Stomach (tissue), 9 donors: ENCODE measurements around the gene CCDC71. TPM values are rescaled to one million over a fixed set of nuclear protein-coding genes. Genes with fewer than 3 reads are reported as not detected.

Experiments
- DNase-seq, 2 donors: peaks; one replicate each; pipeline versions ENCODE4 v3.0.0 to v3.0.0-alpha.2; 2013 to 2019
- H3K27ac ChIP-seq, 5 donors: fragments of 200-600 bp in 4 of 5; sonication (generic) in 4 of 5; one replicate each; pipeline ENCODE4 v1.5.1; 2013 to 2019; ENCODE audit warnings: mild to moderate bottlenecking in 1 of 5, moderate library complexity in 1 of 5
- H3K27me3 ChIP-seq, 3 donors: fragments of 200-600 bp; sonication (generic); one replicate each; pipeline ENCODE4 v1.5.1; 2017 to 2019; ENCODE audit warnings: mixed run types in 1 of 3
- H3K36me3 ChIP-seq, 4 donors: fragments of 200-600 bp; sonication (generic); 1 replicate in 3 of 4; 2 replicates in 1 of 4; pipeline ENCODE4 v1.5.1; 2016 to 2019
- H3K4me1 ChIP-seq, 4 donors: fragments of 200-600 bp; sonication (generic); one replicate each; pipeline ENCODE4 v1.5.1; 2016 to 2019
- H3K4me3 ChIP-seq, 4 donors: fragments of 200-600 bp; sonication (generic) in 3 of 4; one replicate each; pipeline ENCODE4 v1.5.1; 2016 to 2019; ENCODE audit warnings: mild to moderate bottlenecking in 1 of 4
- H3K9me3 ChIP-seq, 4 donors: fragments of 200-600 bp; sonication (generic); one replicate each; pipeline ENCODE4 v1.5.1; 2016 to 2019
- EP300 ChIP-seq: sonication (generic); formaldehyde crosslinking; IDR thresholded peaks from one replicate; pipeline ENCODE4 v1.6.1; 2017; ENCODE audit warnings: antibody characterized with exemption
- POLR2A ChIP-seq, 4 donors: fragments of 450-650 bp; IDR thresholded peaks; one replicate each; pipeline ENCODE4 v1.6.1; 2016; ENCODE audit warnings: antibody characterized with exemption in 4 of 4, control low read depth in 2 of 4, mild to moderate bottlenecking in 1 of 4, moderate library complexity in 1 of 4
- POLR2AphosphoS5 ChIP-seq, 3 donors: sonication (generic); formaldehyde crosslinking; IDR thresholded peaks; one replicate each; pipeline ENCODE4 v1.6.1; 2016; ENCODE audit warnings: antibody characterized with exemption in 3 of 3
- WGBS, 5 donors: extraction: QIAGEN DNeasy Blood & Tissue Kit in 3 of 5; methylation state at CpG; one replicate each; pipeline versions ENCODE4 v1.1.5 to v1.1.7; 2013 to 2018; 5-methylcytosine and 5-hydroxymethylcytosine counted together
- intact Hi-C: fragments of 100-400 bp; cut with DNase I; formaldehyde crosslinking; loops from one replicate; pipeline ENCODE4 v1.15.1; 2023; ENCODE audit warnings: low total_unique reads
- polyA plus RNA-seq, 3 donors: library from polyadenylated mRNA; stranded (reverse); fragments of 200-250 nt; gene quantifications; one replicate each; pipeline ENCODE4 v1.2.3, GENCODE V29; 2013
- total RNA-seq, 5 donors: library from RNA; depleted of rRNA; stranded (reverse); fragments of >200 nt; gene quantifications; one replicate each; pipeline versions ENCODE4 v1.1.0 to v1.2.3, GENCODE V29; 2014 to 2016
- TF ChIP-seq, protein P1 (sequence below), 7 experiments: fragments of 450-650 bp in 4 of 7; fragments of 200-600 bp in 3 of 7; sonication (generic) in 3 of 7; IDR thresholded peaks; one replicate each; pipeline ENCODE4 v1.5.1; 2016 to 2019; ENCODE audit warnings: antibody characterized with exemption in 7 of 7, control low read depth in 2 of 7, mild to moderate bottlenecking in 1 of 7
- donor health status: healthy with polysubstance abuse.
- donor health status: Bipolar disorder and iron deficiency.
- donor health status: healthy.

The CCDC71 gene
- total and polyA plus RNA-seq, 8 donors, result 2.3 to 22.6 (median 12.7) TPM

DNA sequence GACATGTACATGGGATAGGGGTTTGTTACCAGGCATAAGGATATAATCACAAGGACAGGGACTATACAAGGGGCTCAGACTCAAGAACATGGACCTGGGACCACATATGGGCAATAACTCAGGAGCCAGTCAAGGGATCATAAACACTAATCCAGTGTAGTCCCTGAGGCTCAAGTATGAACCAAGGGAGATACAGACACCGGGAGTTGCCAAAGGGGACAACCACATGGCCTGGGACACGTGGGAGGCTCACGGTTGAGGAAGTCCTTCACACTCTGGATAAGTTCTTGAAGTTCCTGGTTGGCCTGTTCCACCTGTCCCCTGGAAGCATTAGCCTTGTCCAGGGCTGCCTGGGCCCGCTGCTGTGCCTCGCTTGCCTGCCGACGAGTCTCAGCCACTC, 43.7 kb downstream of the CCDC71 start:
- TF ChIP-seq, protein P1, sequence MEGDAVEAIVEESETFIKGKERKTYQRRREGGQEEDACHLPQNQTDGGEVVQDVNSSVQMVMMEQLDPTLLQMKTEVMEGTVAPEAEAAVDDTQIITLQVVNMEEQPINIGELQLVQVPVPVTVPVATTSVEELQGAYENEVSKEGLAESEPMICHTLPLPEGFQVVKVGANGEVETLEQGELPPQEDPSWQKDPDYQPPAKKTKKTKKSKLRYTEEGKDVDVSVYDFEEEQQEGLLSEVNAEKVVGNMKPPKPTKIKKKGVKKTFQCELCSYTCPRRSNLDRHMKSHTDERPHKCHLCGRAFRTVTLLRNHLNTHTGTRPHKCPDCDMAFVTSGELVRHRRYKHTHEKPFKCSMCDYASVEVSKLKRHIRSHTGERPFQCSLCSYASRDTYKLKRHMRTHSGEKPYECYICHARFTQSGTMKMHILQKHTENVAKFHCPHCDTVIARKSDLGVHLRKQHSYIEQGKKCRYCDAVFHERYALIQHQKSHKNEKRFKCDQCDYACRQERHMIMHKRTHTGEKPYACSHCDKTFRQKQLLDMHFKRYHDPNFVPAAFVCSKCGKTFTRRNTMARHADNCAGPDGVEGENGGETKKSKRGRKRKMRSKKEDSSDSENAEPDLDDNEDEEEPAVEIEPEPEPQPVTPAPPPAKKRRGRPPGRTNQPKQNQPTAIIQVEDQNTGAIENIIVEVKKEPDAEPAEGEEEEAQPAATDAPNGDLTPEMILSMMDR (IDR thresholded peaks at IDR 0.05), result no peak
- no peak for TF ChIP-seq EP300
- TF ChIP-seq POLR2AphosphoS5 (IDR thresholded peaks at IDR 0.05), result no peak
- no peak for TF ChIP-seq POLR2A (IDR thresholded peaks at IDR 0.05)

DNA sequence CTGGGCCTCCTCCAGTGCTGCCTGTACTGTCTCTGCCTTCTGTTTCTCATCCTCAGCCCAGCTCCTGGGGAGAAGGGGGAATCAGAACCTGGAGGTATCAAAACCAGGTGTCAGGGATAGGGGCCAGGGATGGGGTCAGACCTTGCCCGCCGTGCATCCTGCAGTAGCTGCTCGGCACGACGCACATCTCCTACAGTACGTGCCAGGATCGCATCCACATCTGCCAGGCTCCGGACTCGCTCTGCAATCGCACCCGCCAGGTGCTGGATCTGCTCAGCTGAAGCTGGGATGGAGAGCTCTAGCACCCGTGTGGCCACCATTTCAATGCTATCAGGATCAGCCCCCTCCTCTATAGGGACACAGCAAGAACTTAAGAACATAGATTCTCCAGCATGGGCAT, 44.1 kb downstream of the CCDC71 start:
- H3K9me3 ChIP-seq, result no peaks in the 10 kb centered on the region
- H3K36me3 ChIP-seq, result peaks cover 74 to 82% (median 79%) of the 10 kb centered on the region in 4 donors
- peaks cover 18 to 31% (median 27%) of the 10 kb centered on the region in 4 donors for H3K4me1 ChIP-seq
- H3K4me3 ChIP-seq, result no peak overlapping the region
- WGBS, 5 donors, result 60 to 96% (median 95%) methylated on average over 1 to 12 of the region's 12 CpGs
- no peak for DNase-seq
- peak overlapping the region in 3 of 5 donors; percentile 87 to 98 (median 96) for H3K27ac ChIP-seq
- H3K27me3 ChIP-seq, result no peaks in the 10 kb centered on the region
- TF ChIP-seq, protein P1 (IDR thresholded peaks at IDR 0.05), result no peak
- no peak for TF ChIP-seq POLR2AphosphoS5 (IDR thresholded peaks at IDR 0.05)
- no peak for TF ChIP-seq EP300
- TF ChIP-seq POLR2A (IDR thresholded peaks at IDR 0.05), result no peak
- intact Hi-C loops, result no loop called here

More for the DNA sequence above, 43.7 kb downstream of the CCDC71 start:
- Histone ChIP-seq H3K27ac (no peak overlapping the region), H3K36me3 (peaks cover 69 to 82% (median 79%) of the 10 kb centered on the region in 4 donors), H3K4me3 (no peak overlapping the region), H3K27me3 (no peaks in the 10 kb centered on the region), H3K4me1 (peaks cover 18 to 31% (median 27%) of the 10 kb centered on the region in 4 donors), H3K9me3 (no peaks in the 10 kb centered on the region)
- 79 to 94% (median 83%) methylated on average over 7 of the region's 7 CpGs for WGBS, 5 donors
- no peak for DNase-seq
- intact Hi-C loops, result no loop called here

DNA sequence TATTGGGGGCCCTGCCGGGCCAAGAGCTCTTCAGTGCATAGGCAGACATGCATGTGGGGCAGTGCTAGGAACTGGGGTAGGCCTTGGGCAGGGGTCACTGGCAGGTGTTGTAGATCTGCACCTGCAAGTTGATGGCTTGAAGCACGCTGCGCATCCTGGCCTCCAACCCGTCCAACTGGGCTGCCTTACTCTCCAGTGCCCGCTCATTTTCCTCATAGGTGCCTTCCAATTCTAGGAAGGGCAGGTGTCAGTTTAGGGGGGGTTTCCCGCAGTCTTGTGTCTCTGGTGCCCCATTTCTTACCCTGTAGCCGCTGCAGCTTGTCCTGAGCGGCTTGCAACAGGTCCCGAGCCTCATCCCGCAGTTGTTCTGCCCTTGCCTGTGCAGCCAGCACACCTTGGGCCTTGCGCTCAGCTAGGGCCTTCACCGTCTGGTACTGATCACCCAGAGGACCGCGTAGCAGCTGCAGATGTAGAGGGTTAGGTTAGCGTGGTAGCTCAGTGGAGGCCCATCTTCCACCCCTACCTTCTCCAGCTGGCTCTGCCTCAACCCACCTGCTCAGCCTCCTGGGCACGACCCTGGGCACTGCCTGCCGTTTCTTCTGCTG, 44.9 kb downstream of the CCDC71 start:
- intact Hi-C loops, result no loop called here
- H3K4me3 ChIP-seq, result peak overlapping the region; percentile 62 to 100 (median 98)
- TF ChIP-seq, protein P1 (IDR thresholded peaks at IDR 0.05), result no peak
- no peak for TF ChIP-seq POLR2A (IDR thresholded peaks at IDR 0.05)
- TF ChIP-seq POLR2AphosphoS5 (IDR thresholded peaks at IDR 0.05), result no peak
- TF ChIP-seq EP300, result no peak
- no peaks in the 10 kb centered on the region for H3K27me3 ChIP-seq
- H3K36me3 ChIP-seq, result peaks cover 76 to 82% (median 80%) of the 10 kb centered on the region in 4 donors
- WGBS, 5 donors, result 70 to 85% (median 78%) methylated on average over 15 to 17 of the region's 17 CpGs
- no peaks in the 10 kb centered on the region for H3K9me3 ChIP-seq
- peaks cover 18 to 31% (median 27%) of the 10 kb centered on the region in 4 donors for H3K4me1 ChIP-seq
- peak overlapping the region; percentile 87 to 98 (median 96) for H3K27ac ChIP-seq
- DNase-seq, result no peak

DNA sequence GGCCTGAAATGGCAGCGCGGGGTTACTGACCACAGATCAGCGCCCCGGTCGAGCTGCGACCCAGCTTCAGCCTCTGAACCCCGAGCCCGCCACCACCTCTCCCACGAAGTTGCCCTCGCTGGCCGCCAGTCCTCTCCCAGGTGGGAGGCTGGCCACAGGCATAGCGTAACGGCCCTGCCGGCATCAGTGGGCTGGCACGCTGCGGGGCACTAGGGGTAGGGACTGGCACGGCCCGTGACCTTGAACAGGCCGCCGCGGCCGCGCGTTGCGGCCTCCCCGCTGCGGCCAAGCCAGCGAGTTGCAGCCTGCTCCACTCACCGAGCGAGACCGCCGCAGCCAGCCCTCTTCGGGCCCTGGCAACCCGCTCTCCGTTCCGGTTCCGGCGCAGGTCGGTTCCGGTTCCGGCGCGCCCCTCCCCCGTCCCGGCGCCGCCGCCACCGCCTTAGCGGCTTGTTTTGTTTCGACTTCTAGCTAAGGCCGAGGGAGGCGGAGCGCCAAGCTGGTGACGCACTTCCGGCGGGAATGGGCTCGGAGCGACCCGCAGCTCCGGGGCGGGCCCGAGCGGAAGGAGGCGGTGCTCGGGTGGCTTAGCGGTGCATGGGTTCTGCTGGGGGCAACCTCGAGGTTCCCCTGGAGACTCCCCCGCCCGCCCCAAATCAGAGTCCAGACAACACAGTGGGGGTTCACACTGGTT, 45.5 kb downstream of the CCDC71 start, which contains the start of gene USP19:
Gene USP19, minus strand, starts transcription at position 386 of the 694 bp plus-strand sequence. CDS start 1,678 bp downstream, outside the sequence.
- H3K27me3 ChIP-seq, result no peaks in the 10 kb centered on the region
- peaks cover 76 to 82% (median 80%) of the 10 kb centered on the region in 4 donors for H3K36me3 ChIP-seq
- WGBS, 5 donors, result 0 to 1% (median 1%) methylated on average over 7 to 70 of the region's 70 CpGs
- intact Hi-C loops, result no loop called here
- no peaks in the 10 kb centered on the region for H3K9me3 ChIP-seq
- peak within 1 kb of the TSS; percentile 87 to 98 (median 96) for H3K27ac ChIP-seq
- H3K4me1 ChIP-seq, result peaks cover 18 to 31% (median 27%) of the 10 kb centered on the region in 4 donors
- peak; percentile 89 to 99 (median 91) for TF ChIP-seq POLR2AphosphoS5 (IDR thresholded peaks at IDR 0.05)
- TF ChIP-seq POLR2A (IDR thresholded peaks at IDR 0.05), result peak in 2 of 4 donors; percentile 39 to 44
- TF ChIP-seq EP300, result no peak
- TF ChIP-seq, protein P1 (IDR thresholded peaks at IDR 0.05), result peak in 1 of 7 experiments; percentile 5
- peak within 1 kb of the TSS; percentile 62 to 100 (median 98) for H3K4me3 ChIP-seq
- peak; percentile 98 to 99 for DNase-seq
